ENCODE measurements around the gene EBI3.
"Not testable (repeated sequence)": the region's sequence is repeated elsewhere in the genome, so short reads cannot be mapped to it uniquely, and the experiment has no call there.

Gene EBI3

DNA sequence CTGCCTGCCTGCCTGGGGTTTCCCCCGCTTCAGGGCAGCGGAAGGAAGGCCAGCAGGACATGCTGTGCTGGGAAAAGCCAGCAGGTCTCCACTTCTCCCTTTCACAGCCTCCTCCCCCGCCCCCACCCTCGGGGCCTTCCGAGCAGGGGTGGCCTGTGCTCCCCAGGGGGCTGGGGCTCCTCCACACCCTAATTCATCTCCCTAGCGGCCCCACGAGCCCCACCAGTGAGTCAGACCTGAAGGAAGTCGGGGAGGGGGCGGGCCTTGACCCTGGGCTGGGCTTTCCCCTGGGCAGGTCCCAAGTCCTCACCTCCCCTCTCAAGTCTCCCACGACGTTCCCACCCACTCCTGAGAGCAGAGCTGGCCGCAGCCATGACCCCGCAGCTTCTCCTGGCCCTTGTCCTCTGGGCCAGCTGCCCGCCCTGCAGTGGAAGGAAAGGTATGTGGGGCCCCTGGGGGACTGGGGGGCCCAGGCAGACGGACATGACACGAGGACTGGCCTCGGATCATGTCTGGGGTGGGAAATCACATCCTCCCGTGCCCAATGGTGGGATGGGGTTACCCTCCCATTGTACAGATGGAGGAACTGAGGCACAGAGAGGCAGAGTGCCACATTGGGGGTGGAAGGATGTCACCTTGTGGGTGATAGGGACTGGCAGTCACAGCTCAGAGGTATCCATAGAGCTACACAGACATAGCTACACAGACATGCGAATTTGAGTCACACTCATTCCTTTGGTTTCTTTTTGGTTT, at the start of gene EBI3:
TSS of gene EBI3 (plus strand) at position 345 of the 753 bp plus-strand sequence. CDS start at position 373, 28 bp downstream.
- DNase-seq, result peak; percentile 73

DNA sequence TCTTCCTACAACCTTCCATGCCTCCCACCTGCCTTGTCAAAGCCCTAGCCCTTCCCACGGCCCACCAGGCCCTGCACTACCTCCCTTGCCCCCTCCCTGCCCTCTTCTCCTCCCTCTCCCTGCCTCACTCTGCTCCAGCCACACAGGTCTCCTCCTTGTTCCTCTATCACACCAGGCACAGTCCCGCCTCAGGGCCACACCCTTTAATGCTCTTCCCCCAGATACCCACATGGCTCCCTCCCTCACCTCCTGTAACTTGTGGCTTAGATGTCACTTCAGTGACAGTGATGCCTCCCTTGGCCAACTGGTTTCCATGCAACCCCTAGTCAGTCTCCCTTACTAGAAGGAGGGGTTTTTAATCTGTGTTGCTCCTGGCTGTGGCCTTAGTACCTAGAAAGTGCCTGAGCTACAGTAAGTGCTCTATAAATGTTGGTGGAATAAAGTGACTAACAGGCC, 48.2 kb upstream of the EBI3 start:
- no peak for DNase-seq

- peak; percentile 97 for DNase-seq
Measured at GRCh38 chr19:4182084-4182810, 47.1 kb upstream of the EBI3 start, which contains the start of the genes ANKRD24 and SIRT6. Gene ANKRD24, plus strand, starts transcription at chr19:4182689. Its CDS starts 3,737 bp downstream, at chr19:4186426. Gene SIRT6, minus strand, starts transcription at chr19:4182563. Its CDS starts 24 bp downstream, at chr19:4182539.

DNA sequence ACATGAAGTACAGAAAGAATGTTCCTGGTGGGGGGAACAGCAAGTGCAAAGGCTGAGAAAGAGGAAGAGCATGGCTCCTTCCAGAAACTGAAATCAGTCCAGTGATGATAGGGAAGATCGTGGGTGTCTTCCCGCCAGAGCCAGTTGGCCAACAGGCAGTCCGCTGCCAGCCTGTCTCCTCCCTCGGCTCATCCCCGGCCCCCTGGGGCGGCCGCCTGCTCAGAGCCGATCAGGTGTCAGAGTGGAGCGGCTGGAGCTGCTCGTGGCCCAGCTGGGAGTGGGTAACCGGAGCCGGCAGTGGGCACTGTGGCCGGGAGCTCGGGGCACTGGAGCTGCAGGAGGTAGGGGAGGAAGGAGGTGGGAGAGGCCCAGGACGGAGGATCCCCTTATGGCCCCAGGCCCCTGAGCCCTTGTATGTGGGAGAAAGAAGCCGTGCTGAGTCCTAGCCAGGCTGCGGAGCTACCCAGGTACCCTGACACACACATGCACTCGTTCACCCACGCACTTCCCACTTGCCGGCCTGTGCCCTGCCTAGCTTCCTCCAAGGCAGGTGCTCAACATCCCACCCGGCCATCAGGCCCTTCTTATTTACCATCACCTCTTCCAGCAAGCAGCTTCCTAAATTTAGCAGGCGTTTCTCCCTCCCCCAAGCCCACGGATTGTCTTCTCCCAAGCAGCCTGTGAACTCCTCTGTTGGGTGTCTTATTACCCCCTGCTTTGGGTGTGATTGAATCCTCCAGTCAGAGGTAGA, 45.2 kb upstream of the EBI3 start:
- DNase-seq, result no peak

GRCh38 chr19:4184718-4185352, 44.5 kb upstream of the EBI3 start:
- DNase-seq, result no peak

- DNase-seq, result no peak
Measured at GRCh38 chr19:4185413-4186086, 43.8 kb upstream of the EBI3 start.

GRCh38 chr19:4186087-4186993, 43.0 kb upstream of the EBI3 start:
- peak; percentile 86 for DNase-seq

- DNase-seq, result no peak
Measured at GRCh38 chr19:4187313-4188122, 41.8 kb upstream of the EBI3 start.

DNA sequence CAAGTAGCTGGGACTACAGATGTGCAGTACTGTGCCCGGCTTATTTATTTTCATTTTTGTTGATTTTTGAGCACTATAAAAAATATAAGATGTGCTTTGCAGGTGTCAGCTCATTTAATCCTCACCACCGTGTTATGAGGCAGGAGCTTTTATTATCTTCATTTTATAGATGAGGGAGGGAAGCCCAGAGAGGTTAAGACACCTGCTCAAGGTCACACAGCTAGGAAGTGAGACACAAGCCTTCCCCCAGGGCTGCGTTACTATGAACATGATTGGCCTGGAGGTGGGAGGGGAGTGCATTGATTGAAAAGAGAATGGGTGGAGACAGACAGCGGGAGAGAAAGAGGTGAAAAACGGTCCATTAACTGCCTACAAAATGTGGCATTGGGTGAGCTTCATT, 39.7 kb upstream of the EBI3 start:
- no peak for DNase-seq

- not testable (repeated sequence) for DNase-seq
Measured at GRCh38 chr19:4192537-4192936, 36.8 kb upstream of the EBI3 start.

DNA sequence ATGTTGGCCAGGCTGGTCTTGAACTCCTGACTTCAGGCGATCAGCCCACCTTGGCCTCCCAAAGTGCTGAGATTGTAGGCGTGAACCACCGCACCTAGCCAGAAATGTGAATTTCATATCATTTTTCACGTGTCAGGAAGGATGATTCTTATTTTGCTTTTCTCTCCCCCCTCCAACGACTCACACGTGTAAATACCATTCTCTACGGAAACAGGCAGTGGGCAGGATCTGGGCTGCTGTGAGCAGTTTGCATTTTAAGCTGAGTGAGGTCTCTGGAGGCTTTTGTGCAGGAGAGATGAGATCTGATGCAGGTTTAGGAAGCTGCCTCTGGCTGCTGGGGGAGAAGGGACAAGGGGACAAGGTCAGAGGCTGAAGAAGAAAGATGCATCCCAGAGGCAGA, 35.0 kb upstream of the EBI3 start:
- DNase-seq, result no peak

- DNase-seq, result no peak
Measured at GRCh38 chr19:4196009-4196408, 33.3 kb upstream of the EBI3 start.

- DNase-seq, result no peak
Measured at GRCh38 chr19:4196587-4197148, 32.7 kb upstream of the EBI3 start.

DNA sequence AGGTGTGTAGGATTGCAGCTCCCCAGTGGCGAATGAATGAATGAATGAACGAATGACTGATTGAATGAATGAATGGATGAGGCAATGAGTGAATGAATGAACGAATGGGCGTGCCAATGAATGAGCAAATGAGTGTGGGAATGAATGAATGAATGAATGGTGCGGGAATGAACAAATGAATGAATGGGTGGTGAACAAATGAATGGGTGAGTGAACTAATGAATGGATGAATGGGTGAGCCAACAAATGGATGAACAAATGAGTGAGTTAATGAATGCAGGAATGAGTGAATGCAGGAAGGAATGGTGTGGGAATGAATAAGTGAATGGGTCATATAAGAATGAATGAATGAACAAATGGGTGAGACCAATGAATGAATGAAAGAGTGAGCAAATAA, 32.1 kb upstream of the EBI3 start:
- no peak for DNase-seq

DNA sequence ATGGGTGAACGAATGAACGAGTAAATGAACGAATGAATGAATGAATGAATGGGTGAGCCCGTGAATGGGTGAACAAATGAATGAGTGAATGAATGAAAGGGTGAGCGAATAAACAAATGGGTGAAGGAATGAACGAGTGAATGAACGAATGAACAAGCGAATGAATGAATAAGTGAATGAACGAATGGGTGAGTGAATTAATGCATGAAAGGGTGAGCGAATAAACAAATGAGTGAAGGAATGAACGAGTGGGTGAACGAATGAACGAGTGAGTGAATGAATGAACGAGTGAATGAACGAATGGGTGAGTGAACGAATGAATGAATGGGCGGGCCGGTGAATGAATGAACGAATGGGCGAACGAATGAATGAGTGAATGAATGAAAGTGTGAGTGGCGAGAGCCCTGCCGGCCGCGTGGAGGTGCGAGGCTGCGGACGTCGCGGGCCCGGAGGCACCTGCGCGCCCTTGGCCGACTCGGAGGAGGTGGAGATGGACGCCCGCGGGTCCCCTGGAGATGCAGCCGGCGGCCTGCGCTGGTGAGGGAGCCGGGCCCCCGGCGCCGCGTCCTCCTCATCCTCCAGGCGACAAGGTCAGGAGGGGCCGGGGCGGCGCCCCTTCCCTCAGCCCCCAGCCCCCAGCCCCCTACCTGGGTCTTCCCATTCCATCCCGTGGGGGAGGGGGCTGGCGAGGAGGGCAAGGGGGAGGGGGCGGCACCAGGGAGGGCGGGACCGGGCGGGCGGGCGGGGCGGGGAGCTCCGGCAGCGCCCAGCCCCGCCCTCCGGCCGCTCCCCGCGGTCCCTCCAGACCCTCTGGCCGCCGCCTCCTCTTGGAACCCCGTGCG, 31.5 kb upstream of the EBI3 start:
- DNase-seq, result no peak

DNA sequence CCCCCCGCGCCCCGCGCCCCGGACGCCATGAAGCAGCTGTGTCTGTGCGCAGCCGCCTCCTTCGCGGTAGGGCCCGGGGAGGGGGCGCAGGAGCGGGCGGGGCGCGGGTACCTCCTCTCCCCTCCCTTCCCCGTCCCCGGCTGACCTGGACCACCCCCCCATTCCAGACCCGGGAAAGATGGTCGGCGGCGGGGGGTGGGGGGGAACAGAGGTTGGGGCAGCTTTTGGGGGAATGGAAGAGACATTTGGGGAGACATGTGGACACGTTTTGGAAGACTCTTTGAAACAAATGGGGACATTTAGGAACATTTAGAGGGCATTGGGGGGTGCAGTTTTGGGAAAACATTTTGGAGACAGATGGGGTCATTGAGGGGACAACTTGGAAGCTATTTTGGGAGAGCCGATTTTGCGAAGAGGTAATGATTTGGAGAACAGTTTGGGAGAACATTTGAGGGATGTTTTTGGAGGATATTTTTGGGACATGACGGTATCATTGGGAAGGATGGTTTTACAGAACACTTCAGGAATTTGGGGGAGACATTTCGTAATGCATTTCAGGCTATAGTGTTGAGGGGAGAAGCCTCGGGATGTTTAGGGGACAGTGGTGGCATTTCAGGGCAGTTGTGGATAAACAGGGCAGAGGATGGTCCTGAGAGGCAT, 30.7 kb upstream of the EBI3 start:
- no peak for DNase-seq

GRCh38 chr19:4199699-4200293, 29.5 kb upstream of the EBI3 start:
- no peak for DNase-seq
